Measurements from ENCODE around the gene NR6A1. TPM values are rescaled to one million over a fixed set of nuclear protein-coding genes. Genes with fewer than 3 reads are reported as not detected.

NR6A1 gene
- total RNA-seq, 2 experiments from 2014 or later: 17.5 to 23.0 TPM

GRCh38 chr9:124657516-124657915 lies 113.6 kb downstream of the NR6A1 start:
- Histone ChIP-seq H3K79me2 (ENCODE audit: insufficient read depth, low read depth, low read length) (peaks cover 40% of the 10 kb centered on the region), H3K9me2 (ENCODE audit: insufficient read depth, low read length) (no peaks in the 10 kb centered on the region), H4K20me1 (ENCODE audit: insufficient read depth, low read length) (peaks cover 2% of the 10 kb centered on the region; the same call in 1 of the 2 replicates), H3K36me3 (ENCODE audit: insufficient read depth, low read length) (no peaks in the 10 kb centered on the region; the same call in 1 of the 2 replicates), H2AFZ (ENCODE audit: low read length) (peak overlapping the region; percentile 43; the same call in 1 of the 2 replicates), H3K4me2 (ENCODE audit: low read length) (peak overlapping the region; percentile 46), H3K9me3 (ENCODE audit: low read length) (no peaks in the 10 kb centered on the region), H3K4me1 (ENCODE audit: insufficient read depth, low read length, poor library complexity, severe bottlenecking) (peaks cover 24% of the 10 kb centered on the region), H3K27ac (ENCODE audit: low read depth, low read length, poor library complexity, severe bottlenecking) (peak overlapping the region; percentile 77), H3K4me3 (ENCODE audit: low read depth, low read length, poor library complexity, severe bottlenecking) (peak overlapping the region; percentile 69)
- CTCF ChIA-PET (ENCODE audit: unreplicated experiment): no interaction called here
- no TSS peak for BruUV-seq (replicated peaks)
- POLR2A ChIA-PET: interaction anchor here (0.5 to 1.4 kb wide), 8 partner anchors 11 to 121 kb away, joined by 3 to 7 read pairs (median 5); no protein-coding TSS in a partner anchor
- no peak for TF ChIP-seq EZH2phosphoT487 (IDR thresholded peaks at IDR 0.05; ENCODE audit: borderline replicate concordance, low read depth, low read length)
- TF ChIP-seq CTCF (conservative IDR thresholded peaks at IDR 0.05; ENCODE audit: low read length): no peak
- no peak for DNase-seq (ENCODE audit: low spot score)
- intact Hi-C loops (cut with micrococcal nuclease; ENCODE audit: unreplicated experiment): no loop called here

DNA sequence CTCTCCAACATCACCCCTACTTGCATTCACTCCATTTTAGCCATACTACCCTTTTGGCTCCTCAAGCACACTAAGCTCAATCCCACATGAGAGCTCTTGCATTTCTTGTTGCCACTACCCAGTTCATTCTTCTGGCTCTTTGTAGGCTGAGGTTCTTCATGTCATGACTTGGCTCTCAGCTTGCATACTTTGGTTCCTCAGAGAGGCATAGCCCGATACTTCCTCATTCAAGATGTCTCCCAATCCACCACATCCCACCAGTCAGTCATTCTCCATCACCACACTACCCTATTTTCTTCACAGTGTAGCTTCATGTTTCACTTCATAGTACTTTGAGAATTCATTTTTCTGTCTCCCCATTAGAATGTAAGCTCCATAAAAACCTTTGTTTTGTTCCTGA lies 116.7 kb downstream of the NR6A1 start:
- H3K79me2 ChIP-seq (ENCODE audit: insufficient read depth, low read depth, low read length): peaks cover 9% of the 10 kb centered on the region; the same call in 1 of the 2 replicates
- H3K4me2 ChIP-seq (ENCODE audit: low read length): no peak overlapping the region
- no peaks in the 10 kb centered on the region for H3K9me3 ChIP-seq (ENCODE audit: low read length)
- H3K9me2 ChIP-seq (ENCODE audit: insufficient read depth, low read length): no peaks in the 10 kb centered on the region
- no peak overlapping the region for H3K4me3 ChIP-seq (ENCODE audit: low read depth, low read length, poor library complexity, severe bottlenecking)
- peaks cover 8% of the 10 kb centered on the region for H3K4me1 ChIP-seq (ENCODE audit: insufficient read depth, low read length, poor library complexity, severe bottlenecking)
- ChIA-PET POLR2A (interaction anchor here (0.7 kb wide), 1 partner anchor 19 kb away, joined by 3 read pairs; no protein-coding TSS in a partner anchor), CTCF (ENCODE audit: unreplicated experiment) (interaction anchor here (0.9 kb wide), 1 partner anchor 50 kb away, joined by 3 read pairs; no protein-coding TSS in a partner anchor)
- BruUV-seq (replicated peaks): no TSS peak
- DNase-seq (ENCODE audit: low spot score): no peak
- no peaks in the 10 kb centered on the region for H4K20me1 ChIP-seq (ENCODE audit: insufficient read depth, low read length)
- no peaks in the 10 kb centered on the region; the same call in 1 of the 2 replicates for H3K36me3 ChIP-seq (ENCODE audit: insufficient read depth, low read length)
- intact Hi-C loops (cut with micrococcal nuclease; ENCODE audit: unreplicated experiment): no loop called here
- H3K27ac ChIP-seq (ENCODE audit: low read depth, low read length, poor library complexity, severe bottlenecking): no peak overlapping the region
- TF ChIP-seq CTCF (conservative IDR thresholded peaks at IDR 0.05; ENCODE audit: low read length) (no peak), EZH2phosphoT487 (IDR thresholded peaks at IDR 0.05; ENCODE audit: borderline replicate concordance, low read depth, low read length) (no peak)
- H2AFZ ChIP-seq (ENCODE audit: low read length): no peak overlapping the region

DNA sequence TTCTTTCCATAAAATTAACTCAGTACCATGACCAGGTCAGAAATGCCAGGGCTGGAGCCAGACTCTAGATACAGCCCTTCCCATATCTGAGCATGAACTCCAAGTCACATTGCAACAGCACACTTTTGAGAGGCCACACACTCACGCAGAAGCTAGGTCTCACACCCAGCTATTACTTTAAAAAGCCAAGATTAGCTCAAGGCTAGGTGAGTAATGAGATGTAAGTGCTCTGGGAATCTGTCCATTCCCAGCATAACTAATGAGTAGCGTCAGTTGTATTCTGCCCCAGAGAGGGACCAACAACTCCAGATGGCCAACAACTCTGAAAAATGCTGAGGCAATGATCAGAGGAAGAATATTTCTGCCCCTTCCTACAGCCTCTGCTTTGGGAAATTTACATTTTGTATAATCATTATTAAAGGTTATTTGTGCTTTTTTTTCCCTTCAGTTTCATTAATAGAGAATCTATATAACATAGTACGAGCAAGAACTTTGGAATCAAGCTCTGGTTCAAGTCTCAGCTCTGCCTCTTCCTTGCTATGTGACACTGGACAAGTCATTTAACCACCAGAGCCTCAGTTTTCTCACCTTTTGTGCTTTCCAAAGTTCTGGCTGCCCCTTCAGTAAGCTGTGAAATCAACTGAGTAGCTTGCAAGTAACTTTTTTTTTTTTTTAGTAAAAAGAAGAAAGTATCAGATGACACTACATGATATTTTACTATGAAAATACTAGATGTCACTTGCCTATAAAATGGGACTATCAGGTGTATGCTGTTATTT lies 118.3 kb downstream of the NR6A1 start:
- no peak overlapping the region for H3K4me2 ChIP-seq (ENCODE audit: low read length)
- CTCF ChIA-PET (ENCODE audit: unreplicated experiment): no interaction called here

More for the DNA sequence above, 118.3 kb downstream of the NR6A1 start:
- no peak overlapping the region for H3K4me3 ChIP-seq (ENCODE audit: low read depth, low read length, poor library complexity, severe bottlenecking)
- no peak overlapping the region for H3K27ac ChIP-seq (ENCODE audit: low read depth, low read length, poor library complexity, severe bottlenecking)
- no peaks in the 10 kb centered on the region for H3K9me3 ChIP-seq (ENCODE audit: low read length)
- POLR2A ChIA-PET: interaction anchor here (0.5 kb wide), 1 partner anchor 54 kb away, joined by 3 read pairs; no protein-coding TSS in a partner anchor
- no peaks in the 10 kb centered on the region; the same call in 1 of the 2 replicates for H3K79me2 ChIP-seq (ENCODE audit: insufficient read depth, low read depth, low read length)
- no peaks in the 10 kb centered on the region for H4K20me1 ChIP-seq (ENCODE audit: insufficient read depth, low read length)
- H2AFZ ChIP-seq (ENCODE audit: low read length): no peak overlapping the region
- no peaks in the 10 kb centered on the region for H3K9me2 ChIP-seq (ENCODE audit: insufficient read depth, low read length)
- BruUV-seq (replicated peaks): no TSS peak
- no peaks in the 10 kb centered on the region; the same call in 1 of the 2 replicates for H3K36me3 ChIP-seq (ENCODE audit: insufficient read depth, low read length)
- TF ChIP-seq CTCF (conservative IDR thresholded peaks at IDR 0.05; ENCODE audit: low read length) (no peak), EZH2phosphoT487 (IDR thresholded peaks at IDR 0.05; ENCODE audit: borderline replicate concordance, low read depth, low read length) (no peak)
- intact Hi-C loops (cut with micrococcal nuclease; ENCODE audit: unreplicated experiment): no loop called here
- peaks cover 6% of the 10 kb centered on the region for H3K4me1 ChIP-seq (ENCODE audit: insufficient read depth, low read length, poor library complexity, severe bottlenecking)
- no peak for DNase-seq (ENCODE audit: low spot score)
